PFSK-1 (cell line): ENCODE results near the gene ACBD3.

Source experiments
- POLR2AphosphoS5 ChIP-seq: IDR thresholded peaks from 2 replicates; pipeline ENCODE4 v1.6.1; 2012; ENCODE audit warnings: low read depth, mild to moderate bottlenecking, control low read depth, low read length, moderate library complexity
- REST ChIP-seq, 2 experiments: IDR thresholded peaks; 2 replicates each; pipeline versions ENCODE4 v1.6.1 to v1.8.0; 2011 to 2012; ENCODE audit warnings: low read depth in 2 of 2, low read length in 2 of 2, control low read depth in 1 of 2, inconsistent platforms in 1 of 2, mild to moderate bottlenecking in 1 of 2, moderate library complexity in 1 of 2; ENCODE audit not compliant: insufficient read depth in 1 of 2
- SIN3A ChIP-seq: IDR thresholded peaks from 2 replicates; pipeline ENCODE4 v1.6.1; 2012; ENCODE audit warnings: mild to moderate bottlenecking, low read length, moderate library complexity, borderline replicate concordance; ENCODE audit not compliant: insufficient read depth
- TAF1 ChIP-seq: IDR thresholded peaks from 2 replicates; pipeline ENCODE4 v1.6.1; 2012; ENCODE audit warnings: low read length, control low read depth, borderline replicate concordance; ENCODE audit not compliant: insufficient read depth

- no peak for TF ChIP-seq TAF1
- TF ChIP-seq POLR2AphosphoS5: no peak
- TF ChIP-seq REST (IDR thresholded peaks at IDR 0.05; ENCODE audit: insufficient read depth in 1 of 2, low read depth in 2 of 2, low read length in 2 of 2): no peak
- TF ChIP-seq SIN3A: no peak
Measured at GRCh38 chr1:226223157-226223785, 36.7 kb upstream of the ACBD3 start, which contains the start of gene MIXL1.
